Gastrocnemius medialis (tissue), 4 donors: ENCODE data around the gene CRYGD.
"Not testable (repeated sequence)": the region's sequence is repeated elsewhere in the genome, so short reads cannot be mapped to it uniquely, and the experiment has no call there.

Experiments used
- POLR2A ChIP-seq, 2 donors: fragments of 450-650 bp; IDR thresholded peaks; one replicate each; pipeline ENCODE4 v1.6.1; 2017; ENCODE audit warnings: antibody characterized with exemption in 2 of 2, mild to moderate bottlenecking in 2 of 2, moderate library complexity in 2 of 2
- TF ChIP-seq, protein P1 (sequence below), 5 experiments: fragments of 450-650 bp in 3 of 5; fragments of 200-600 bp in 2 of 5; sonication (generic) in 2 of 5; IDR thresholded peaks in 4 of 5; conservative IDR thresholded peaks in 1 of 5; 1 replicate in 4 of 5; 2 replicates in 1 of 5; pipeline ENCODE4 v1.5.1; 2016 to 2019; ENCODE audit warnings: antibody characterized with exemption in 5 of 5, mild to moderate bottlenecking in 3 of 5, moderate library complexity in 3 of 5

DNA sequence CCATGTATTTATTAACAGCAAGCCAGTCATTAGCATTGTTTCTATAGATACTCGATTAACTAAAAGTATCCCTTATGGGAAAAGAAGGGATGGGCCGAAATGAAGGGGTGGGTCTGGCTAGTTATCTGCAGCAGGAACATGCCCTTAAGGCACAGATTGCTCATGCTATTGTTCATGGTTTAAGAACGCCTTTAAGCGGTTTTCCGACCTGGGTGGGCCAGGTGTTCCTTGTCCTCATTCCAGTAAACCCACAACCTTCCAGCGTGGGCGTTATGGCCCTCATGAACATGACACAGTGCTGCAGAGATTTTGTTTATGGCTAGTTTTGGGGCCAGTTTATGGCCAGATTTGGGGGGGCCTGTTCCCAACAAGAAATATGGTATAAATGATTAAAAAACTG, 14.0 kb upstream of the CRYGD start:
- TF ChIP-seq, protein P1, sequence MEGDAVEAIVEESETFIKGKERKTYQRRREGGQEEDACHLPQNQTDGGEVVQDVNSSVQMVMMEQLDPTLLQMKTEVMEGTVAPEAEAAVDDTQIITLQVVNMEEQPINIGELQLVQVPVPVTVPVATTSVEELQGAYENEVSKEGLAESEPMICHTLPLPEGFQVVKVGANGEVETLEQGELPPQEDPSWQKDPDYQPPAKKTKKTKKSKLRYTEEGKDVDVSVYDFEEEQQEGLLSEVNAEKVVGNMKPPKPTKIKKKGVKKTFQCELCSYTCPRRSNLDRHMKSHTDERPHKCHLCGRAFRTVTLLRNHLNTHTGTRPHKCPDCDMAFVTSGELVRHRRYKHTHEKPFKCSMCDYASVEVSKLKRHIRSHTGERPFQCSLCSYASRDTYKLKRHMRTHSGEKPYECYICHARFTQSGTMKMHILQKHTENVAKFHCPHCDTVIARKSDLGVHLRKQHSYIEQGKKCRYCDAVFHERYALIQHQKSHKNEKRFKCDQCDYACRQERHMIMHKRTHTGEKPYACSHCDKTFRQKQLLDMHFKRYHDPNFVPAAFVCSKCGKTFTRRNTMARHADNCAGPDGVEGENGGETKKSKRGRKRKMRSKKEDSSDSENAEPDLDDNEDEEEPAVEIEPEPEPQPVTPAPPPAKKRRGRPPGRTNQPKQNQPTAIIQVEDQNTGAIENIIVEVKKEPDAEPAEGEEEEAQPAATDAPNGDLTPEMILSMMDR (IDR thresholded peaks at IDR 0.05 in 4 of 5, conservative IDR thresholded peaks at IDR 0.05 in 1 of 5), result not testable (repeated sequence)
- not testable (repeated sequence) for TF ChIP-seq POLR2A (IDR thresholded peaks at IDR 0.05)
